HepG2 (cell line): ENCODE measurements around the gene SYP. TPM values are rescaled to one million over a fixed set of nuclear protein-coding genes. Genes with fewer than 3 reads are reported as not detected.

ENCODE experiments used
- DPF2 ChIP-seq: sonication (generic); formaldehyde crosslinking; IDR thresholded peaks from 2 replicates; pipeline ENCODE4 v1.4.0; 2020; ENCODE audit warnings: mild to moderate bottlenecking, low read depth, missing genetic modification reagents, borderline replicate concordance
- EHMT2 ChIP-seq: fragments of 200-600 bp; sonication (generic); IDR thresholded peaks from 2 replicates; pipeline ENCODE4 v1.7.0; 2017; ENCODE audit warnings: antibody characterized with exemption, low read depth, low read length, borderline replicate concordance
- ELF1 ChIP-seq: sonication (generic); formaldehyde crosslinking; IDR thresholded peaks from 2 replicates; pipeline ENCODE4 v1.4.0; 2020; ENCODE audit warnings: missing genetic modification reagents
- ETV5 ChIP-seq: IDR thresholded peaks from 2 replicates; pipeline ENCODE4 v1.6.1; 2018; ENCODE audit warnings: missing biosample characterization, missing genetic modification reagents, inconsistent platforms, borderline replicate concordance
- FOXK2 ChIP-seq: fragments of 450-650 bp; IDR thresholded peaks from 2 replicates; pipeline ENCODE4 v1.6.1; 2016
- MATR3 ChIP-seq: sonication (generic); formaldehyde crosslinking; IDR thresholded peaks from 2 replicates; pipeline ENCODE4 v1.4.0; 2020; ENCODE audit warnings: missing genetic modification reagents
- MEIS2 ChIP-seq: sonication (generic); formaldehyde crosslinking; IDR thresholded peaks from 2 replicates; pipeline ENCODE4 v1.9.0; 2021; ENCODE audit warnings: mild to moderate bottlenecking, missing genetic modification reagents
- NCOR1 ChIP-seq: fragments of 200-600 bp; sonication (generic); IDR thresholded peaks from 2 replicates; pipeline ENCODE4 v1.7.0; 2017; ENCODE audit warnings: antibody characterized with exemption, low read length, borderline replicate concordance
- NFE2L2 ChIP-seq: fragments of 150-350 bp; IDR thresholded peaks from 2 replicates; pipeline ENCODE4 v1.6.1; 2014; ENCODE audit warnings: low read length
- NPAS2 ChIP-seq: sonication (generic); formaldehyde crosslinking; IDR thresholded peaks from 2 replicates; pipeline ENCODE4 v1.8.0; 2022; ENCODE audit warnings: mild to moderate bottlenecking, missing genetic modification reagents, borderline replicate concordance
- NR1H2 ChIP-seq: sonication (generic); formaldehyde crosslinking; IDR thresholded peaks from 2 replicates; pipeline ENCODE4 v1.8.1; 2022; ENCODE audit warnings: low read depth, missing genetic modification reagents, borderline replicate concordance
- PHF20 ChIP-seq: sonication (generic); formaldehyde crosslinking; IDR thresholded peaks from 2 replicates; pipeline ENCODE4 v1.5.0; 2020; ENCODE audit warnings: mild to moderate bottlenecking, missing genetic modification reagents
- SIX4 ChIP-seq: sonication (generic); formaldehyde crosslinking; IDR thresholded peaks from 2 replicates; pipeline ENCODE4 v1.4.0; 2020; ENCODE audit warnings: missing genetic modification reagents
- TBP ChIP-seq: sonication (generic); formaldehyde crosslinking; IDR thresholded peaks from 2 replicates; pipeline ENCODE4 v1.5.0; 2020; ENCODE audit warnings: missing genetic modification reagents
- ZEB1 ChIP-seq: IDR thresholded peaks from 2 replicates; pipeline ENCODE4 v1.6.1; 2012; ENCODE audit warnings: mild to moderate bottlenecking, low read depth, inconsistent platforms; ENCODE audit not compliant: insufficient replicate concordance
- ZIK1 ChIP-seq: sonication (generic); formaldehyde crosslinking; IDR thresholded peaks from 2 replicates; pipeline ENCODE4 v1.5.0; 2020; ENCODE audit warnings: mild to moderate bottlenecking, low read depth, missing genetic modification reagents, borderline replicate concordance
- ZNF329 ChIP-seq: sonication (generic); formaldehyde crosslinking; IDR thresholded peaks from 2 replicates; pipeline ENCODE4 v1.9.0; 2021; ENCODE audit warnings: low read depth, mild to moderate bottlenecking, missing genetic modification reagents
- ZNF331 ChIP-seq: sonication (generic); formaldehyde crosslinking; IDR thresholded peaks from 2 replicates; pipeline ENCODE4 v1.4.0; 2020; ENCODE audit warnings: missing genetic modification reagents
- ZNF530 ChIP-seq: sonication (generic); formaldehyde crosslinking; IDR thresholded peaks from 2 replicates; pipeline ENCODE4 v1.5.0; 2020; ENCODE audit warnings: low read depth, mild to moderate bottlenecking, missing genetic modification reagents
- ZNF749 ChIP-seq: sonication (generic); formaldehyde crosslinking; IDR thresholded peaks from 2 replicates; pipeline ENCODE4 v1.8.0; 2022; ENCODE audit warnings: mild to moderate bottlenecking, missing genetic modification reagents, moderate library complexity, borderline replicate concordance
- polyA plus RNA-seq, 8 experiments: library from polyadenylated mRNA; depleted of rRNA in 3 of 8; stranded (reverse) in 7 of 8; unstranded in 1 of 8; fragments of >200 nt; fragmentation: Illumina TruSeq in 4 of 8; extraction: Trizol in 4 of 8; gene quantifications; 2 replicates each; pipeline versions ENCODE4 v1.2.1 to v1.2.3, GENCODE V29; 2011 to 2016; ENCODE audit warnings: low read depth in 4 of 8, missing spikeins in 1 of 8, mixed read lengths in 1 of 8; ENCODE audit not compliant: insufficient read depth in 1 of 8
- total RNA-seq, 5 experiments: library from RNA; depleted of rRNA; stranded (reverse); fragments of >200 nt; fragmentation: Illumina TruSeq; extraction: Trizol; gene quantifications; 2 replicates each; pipeline ENCODE4 v1.2.3, GENCODE V29; 2016; ENCODE audit warnings: low read depth in 1 of 5
- TF ChIP-seq, protein P1 (sequence below): sonication (generic); formaldehyde crosslinking; IDR thresholded peaks from 2 replicates; pipeline ENCODE4 v1.9.0; 2021; ENCODE audit warnings: missing genetic modification reagents, borderline replicate concordance
- TF ChIP-seq, protein P2 (sequence below): sonication (generic); formaldehyde crosslinking; IDR thresholded peaks from 2 replicates; pipeline ENCODE4 v1.4.0; 2020; ENCODE audit warnings: missing genetic modification reagents
- TF ChIP-seq, protein P3 (sequence below): sonication (generic); formaldehyde crosslinking; IDR thresholded peaks from 2 replicates; pipeline ENCODE4 v1.4.0; 2020; ENCODE audit warnings: missing genetic modification reagents

SYP gene
- total and polyA plus RNA-seq, 2 of the 13 experiments (the other 11 are each of a cell fraction or from before 2014, with no cell fraction given): 2.0 to 2.5 TPM

DNA sequence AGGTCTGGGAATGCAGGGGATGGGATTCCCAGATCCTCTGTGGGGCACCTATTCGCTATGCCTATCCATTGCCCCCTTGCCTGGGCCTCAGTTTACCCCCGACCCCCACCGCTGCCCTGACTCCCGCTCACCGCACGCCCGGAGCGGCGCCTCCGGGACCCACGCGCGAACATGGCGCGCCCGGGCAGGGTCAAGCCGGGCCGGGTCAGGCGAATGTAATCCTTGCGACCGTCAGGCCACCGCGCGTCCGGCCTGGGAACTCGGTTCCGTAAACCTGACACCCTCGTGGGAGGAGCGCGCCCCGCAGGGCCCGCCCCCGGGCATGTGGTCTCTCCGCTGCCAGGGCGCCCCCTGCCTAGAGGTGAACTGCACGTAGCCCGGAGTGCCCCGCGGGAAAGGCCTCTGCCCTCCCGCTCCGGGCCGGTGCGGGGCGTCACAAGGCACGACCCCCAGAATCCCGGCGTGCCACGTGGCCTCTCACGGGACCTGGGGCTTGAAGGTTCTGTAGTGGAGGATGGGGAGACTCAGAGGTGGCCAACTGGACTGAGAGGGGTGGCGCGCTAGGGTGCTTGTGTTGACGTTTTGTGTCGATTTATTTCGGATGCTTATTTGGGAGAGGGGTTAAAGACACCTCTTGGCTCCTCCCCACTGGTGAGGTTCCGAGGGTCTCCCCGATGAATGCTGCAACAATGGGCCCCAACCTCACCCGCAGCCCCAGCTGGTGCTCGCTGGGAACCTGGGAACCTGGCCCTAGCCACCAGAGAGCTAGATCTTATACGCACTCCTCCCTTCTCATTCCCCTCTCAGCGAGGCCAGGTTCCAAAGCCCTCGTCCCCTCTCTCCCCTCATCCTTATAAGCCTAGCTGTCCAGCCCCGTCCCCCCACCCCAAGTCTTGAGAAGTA is 13.6 kb downstream of the SYP start, which contains the start of gene PRICKLE3 (continued):
- TF ChIP-seq, protein P1, sequence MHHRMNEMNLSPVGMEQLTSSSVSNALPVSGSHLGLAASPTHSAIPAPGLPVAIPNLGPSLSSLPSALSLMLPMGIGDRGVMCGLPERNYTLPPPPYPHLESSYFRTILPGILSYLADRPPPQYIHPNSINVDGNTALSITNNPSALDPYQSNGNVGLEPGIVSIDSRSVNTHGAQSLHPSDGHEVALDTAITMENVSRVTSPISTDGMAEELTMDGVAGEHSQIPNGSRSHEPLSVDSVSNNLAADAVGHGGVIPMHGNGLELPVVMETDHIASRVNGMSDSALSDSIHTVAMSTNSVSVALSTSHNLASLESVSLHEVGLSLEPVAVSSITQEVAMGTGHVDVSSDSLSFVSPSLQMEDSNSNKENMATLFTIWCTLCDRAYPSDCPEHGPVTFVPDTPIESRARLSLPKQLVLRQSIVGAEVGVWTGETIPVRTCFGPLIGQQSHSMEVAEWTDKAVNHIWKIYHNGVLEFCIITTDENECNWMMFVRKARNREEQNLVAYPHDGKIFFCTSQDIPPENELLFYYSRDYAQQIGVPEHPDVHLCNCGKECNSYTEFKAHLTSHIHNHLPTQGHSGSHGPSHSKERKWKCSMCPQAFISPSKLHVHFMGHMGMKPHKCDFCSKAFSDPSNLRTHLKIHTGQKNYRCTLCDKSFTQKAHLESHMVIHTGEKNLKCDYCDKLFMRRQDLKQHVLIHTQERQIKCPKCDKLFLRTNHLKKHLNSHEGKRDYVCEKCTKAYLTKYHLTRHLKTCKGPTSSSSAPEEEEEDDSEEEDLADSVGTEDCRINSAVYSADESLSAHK (CRISPR knock-in tag): no peak
- TF ChIP-seq, protein P2, sequence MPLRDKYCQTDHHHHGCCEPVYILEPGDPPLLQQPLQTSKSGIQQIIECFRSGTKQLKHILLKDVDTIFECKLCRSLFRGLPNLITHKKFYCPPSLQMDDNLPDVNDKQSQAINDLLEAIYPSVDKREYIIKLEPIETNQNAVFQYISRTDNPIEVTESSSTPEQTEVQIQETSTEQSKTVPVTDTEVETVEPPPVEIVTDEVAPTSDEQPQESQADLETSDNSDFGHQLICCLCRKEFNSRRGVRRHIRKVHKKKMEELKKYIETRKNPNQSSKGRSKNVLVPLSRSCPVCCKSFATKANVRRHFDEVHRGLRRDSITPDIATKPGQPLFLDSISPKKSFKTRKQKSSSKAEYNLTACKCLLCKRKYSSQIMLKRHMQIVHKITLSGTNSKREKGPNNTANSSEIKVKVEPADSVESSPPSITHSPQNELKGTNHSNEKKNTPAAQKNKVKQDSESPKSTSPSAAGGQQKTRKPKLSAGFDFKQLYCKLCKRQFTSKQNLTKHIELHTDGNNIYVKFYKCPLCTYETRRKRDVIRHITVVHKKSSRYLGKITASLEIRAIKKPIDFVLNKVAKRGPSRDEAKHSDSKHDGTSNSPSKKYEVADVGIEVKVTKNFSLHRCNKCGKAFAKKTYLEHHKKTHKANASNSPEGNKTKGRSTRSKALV: 0 out of 2 replicates have a peak, but pooled peaks have one; percentile 17
- TF ChIP-seq MATR3 (CRISPR knock-in tag) (no peak), TBP (no peak), ELF1 (CRISPR knock-in tag) (peak; percentile 90), ZNF530 (no peak), ZNF749 (CRISPR knock-in tag) (no peak), ETV5 (CRISPR knock-in tag) (peak; percentile 22; the same call in 1 of the 2 replicates), ZEB1 (no peak), SIX4 (CRISPR knock-in tag) (peak; percentile 98), NR1H2 (CRISPR knock-in tag) (no peak), PHF20 (CRISPR knock-in tag) (peak; percentile 71), FOXK2 (no peak), DPF2 (no peak), NFE2L2 (no peak), ZIK1 (CRISPR knock-in tag) (no peak), NCOR1 (no peak), NPAS2 (CRISPR knock-in tag) (no peak), MEIS2 (CRISPR knock-in tag) (no peak), EHMT2 (no peak), ZNF331 (CRISPR knock-in tag) (peak; percentile 39; the same call in 1 of the 2 replicates), ZNF329 (CRISPR knock-in tag) (no peak)
- TF ChIP-seq, protein P3, sequence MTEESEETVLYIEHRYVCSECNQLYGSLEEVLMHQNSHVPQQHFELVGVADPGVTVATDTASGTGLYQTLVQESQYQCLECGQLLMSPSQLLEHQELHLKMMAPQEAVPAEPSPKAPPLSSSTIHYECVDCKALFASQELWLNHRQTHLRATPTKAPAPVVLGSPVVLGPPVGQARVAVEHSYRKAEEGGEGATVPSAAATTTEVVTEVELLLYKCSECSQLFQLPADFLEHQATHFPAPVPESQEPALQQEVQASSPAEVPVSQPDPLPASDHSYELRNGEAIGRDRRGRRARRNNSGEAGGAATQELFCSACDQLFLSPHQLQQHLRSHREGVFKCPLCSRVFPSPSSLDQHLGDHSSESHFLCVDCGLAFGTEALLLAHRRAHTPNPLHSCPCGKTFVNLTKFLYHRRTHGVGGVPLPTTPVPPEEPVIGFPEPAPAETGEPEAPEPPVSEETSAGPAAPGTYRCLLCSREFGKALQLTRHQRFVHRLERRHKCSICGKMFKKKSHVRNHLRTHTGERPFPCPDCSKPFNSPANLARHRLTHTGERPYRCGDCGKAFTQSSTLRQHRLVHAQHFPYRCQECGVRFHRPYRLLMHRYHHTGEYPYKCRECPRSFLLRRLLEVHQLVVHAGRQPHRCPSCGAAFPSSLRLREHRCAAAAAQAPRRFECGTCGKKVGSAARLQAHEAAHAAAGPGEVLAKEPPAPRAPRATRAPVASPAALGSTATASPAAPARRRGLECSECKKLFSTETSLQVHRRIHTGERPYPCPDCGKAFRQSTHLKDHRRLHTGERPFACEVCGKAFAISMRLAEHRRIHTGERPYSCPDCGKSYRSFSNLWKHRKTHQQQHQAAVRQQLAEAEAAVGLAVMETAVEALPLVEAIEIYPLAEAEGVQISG (CRISPR knock-in tag): 0 out of 2 replicates have a peak, but pooled peaks have one; percentile 24
